ENCODE results near the gene NUP93. TPM values are rescaled to one million over a fixed set of nuclear protein-coding genes. Genes with fewer than 3 reads are reported as not detected.

Gene NUP93
- total and polyA plus RNA-seq, 2 donors (not counting 3 experiments of a cell fraction or from before 2014, with no cell fraction given) = 62.3 to 124 TPM

DNA sequence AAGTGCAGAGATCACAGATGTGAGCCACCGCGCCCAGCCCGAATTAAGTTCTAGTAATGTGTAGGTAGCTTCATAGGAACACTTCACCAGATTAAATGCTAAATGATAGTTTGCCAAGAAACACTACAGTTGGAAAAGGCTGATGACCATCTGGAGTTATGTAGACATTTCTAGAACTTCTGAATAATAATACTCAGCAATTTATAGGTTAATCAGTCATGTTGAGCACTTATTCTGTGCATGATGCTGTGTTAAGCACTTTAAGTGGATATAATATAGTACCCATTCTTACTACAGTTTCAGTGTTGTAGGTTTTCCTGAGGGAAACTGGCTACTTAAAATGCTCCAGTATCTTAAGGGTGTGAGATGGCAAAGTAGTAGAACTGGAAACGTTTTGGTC lies 45.2 kb downstream of the NUP93 start:
- BruUV-seq (replicated peaks) = no TSS peak
- intact Hi-C loops (cut with micrococcal nuclease) = no loop called here
- Histone ChIP-seq H3K9ac (replicated peaks; ENCODE audit: extremely low read depth, insufficient read depth, low read length) (no peak overlapping the region), H3K79me2 (ENCODE audit: control insufficient read depth, insufficient read depth, low read length) (peaks cover 16% of the 10 kb centered on the region), H3K4me3 (replicated peaks in 1 of 3; ENCODE audit: insufficient read depth in 1 of 3, low read depth in 1 of 3, low read length in 3 of 3) (no peak overlapping the region), H2AFZ (ENCODE audit: low read depth, low read length) (no peak overlapping the region), H3K9me3 (replicated peaks; ENCODE audit: control insufficient read depth, insufficient read depth, low read length) (no peaks in the 10 kb centered on the region), H3K4me2 (ENCODE audit: insufficient read depth, low read length) (no peak overlapping the region), H3K36me3 (ENCODE audit: control insufficient read depth in 2 of 2, extremely low read depth in 1 of 2, insufficient read depth in 2 of 2, low read length in 2 of 2) (no peaks in the 10 kb centered on the region), H3K27me3 (ENCODE audit: control insufficient read depth in 2 of 2, insufficient read depth in 2 of 2, low read length in 2 of 2) (no peaks in the 10 kb centered on the region), H3K4me1 (ENCODE audit: control insufficient read depth, extremely low read depth, insufficient read depth, low read length) (no peaks in the 10 kb centered on the region), H3K9me1 (replicated peaks; ENCODE audit: control insufficient read depth, extremely low read depth, insufficient read depth, low read length) (no peaks in the 10 kb centered on the region), H3K27ac (ENCODE audit: insufficient read depth, low read depth, low read length) (no peak overlapping the region), H4K20me1 (replicated peaks; ENCODE audit: control insufficient read depth, extremely low read depth, insufficient read depth, low read length) (no peaks in the 10 kb centered on the region)
- DNase-seq (ENCODE audit: low read depth, low spot score) (no peak), FAIRE-seq (no peak)
- no peak for TF ChIP-seq MYC (IDR thresholded peaks at IDR 0.05; ENCODE audit: low read depth, low read length)
- TF ChIP-seq JUN (IDR thresholded peaks at IDR 0.05; ENCODE audit: borderline replicate concordance, insufficient read depth, insufficient read length, low read depth) = no peak
- TF ChIP-seq, protein P1, sequence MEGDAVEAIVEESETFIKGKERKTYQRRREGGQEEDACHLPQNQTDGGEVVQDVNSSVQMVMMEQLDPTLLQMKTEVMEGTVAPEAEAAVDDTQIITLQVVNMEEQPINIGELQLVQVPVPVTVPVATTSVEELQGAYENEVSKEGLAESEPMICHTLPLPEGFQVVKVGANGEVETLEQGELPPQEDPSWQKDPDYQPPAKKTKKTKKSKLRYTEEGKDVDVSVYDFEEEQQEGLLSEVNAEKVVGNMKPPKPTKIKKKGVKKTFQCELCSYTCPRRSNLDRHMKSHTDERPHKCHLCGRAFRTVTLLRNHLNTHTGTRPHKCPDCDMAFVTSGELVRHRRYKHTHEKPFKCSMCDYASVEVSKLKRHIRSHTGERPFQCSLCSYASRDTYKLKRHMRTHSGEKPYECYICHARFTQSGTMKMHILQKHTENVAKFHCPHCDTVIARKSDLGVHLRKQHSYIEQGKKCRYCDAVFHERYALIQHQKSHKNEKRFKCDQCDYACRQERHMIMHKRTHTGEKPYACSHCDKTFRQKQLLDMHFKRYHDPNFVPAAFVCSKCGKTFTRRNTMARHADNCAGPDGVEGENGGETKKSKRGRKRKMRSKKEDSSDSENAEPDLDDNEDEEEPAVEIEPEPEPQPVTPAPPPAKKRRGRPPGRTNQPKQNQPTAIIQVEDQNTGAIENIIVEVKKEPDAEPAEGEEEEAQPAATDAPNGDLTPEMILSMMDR (IDR thresholded peaks at IDR 0.05; ENCODE audit: extremely low read depth in 1 of 2, insufficient read depth in 1 of 2, low read depth in 1 of 2, low read length in 2 of 2) = no peak
- TF ChIP-seq GATA2 (IDR thresholded peaks at IDR 0.05; ENCODE audit: insufficient read depth, insufficient read length, low read depth, low read length) = no peak
- TF ChIP-seq, protein P2, sequence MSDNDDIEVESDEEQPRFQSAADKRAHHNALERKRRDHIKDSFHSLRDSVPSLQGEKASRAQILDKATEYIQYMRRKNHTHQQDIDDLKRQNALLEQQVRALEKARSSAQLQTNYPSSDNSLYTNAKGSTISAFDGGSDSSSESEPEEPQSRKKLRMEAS (IDR thresholded peaks at IDR 0.05; ENCODE audit: insufficient read depth, insufficient read length) = no peak
- TF ChIP-seq POLR2A (IDR thresholded peaks at IDR 0.05; ENCODE audit: low read depth, low read length) = no peak
- no peak for TF ChIP-seq POLR2AphosphoS5 (IDR thresholded peaks at IDR 0.05; ENCODE audit: insufficient read depth, low read depth, low read length)
- no peak for TF ChIP-seq EZH2 (IDR thresholded peaks at IDR 0.05; ENCODE audit: borderline replicate concordance, low read depth, low read length, severe bottlenecking)
- TF ChIP-seq FOS (IDR thresholded peaks at IDR 0.05; ENCODE audit: borderline replicate concordance, insufficient read depth, low read length) = no peak
- ChIA-PET POLR2A (no interaction called here), CTCF (interaction anchor here (1.6 kb wide), 1 partner anchor 12 kb away, joined by 5 read pairs; no protein-coding TSS in a partner anchor)
- dilution Hi-C loops (cut with MboI; ENCODE audit: extremely low pct_ligation_motif_present, low sequenced_read_pairs) = no loop called here
